Smooth muscle cell (in vitro differentiated cells): ENCODE measurements around the gene DPYSL3. TPM values are rescaled to one million over a fixed set of nuclear protein-coding genes. Genes with fewer than 3 reads are reported as not detected.

Source experiments
- DNase-seq: peaks from one replicate; lab custom pipeline; 2025; ENCODE audit not compliant: unreplicated experiment; lab: John Stamatoyannopoulos, UW
- H2AFZ ChIP-seq: fragments of 200-600 bp; sonication (generic); 2 replicates; pipeline ENCODE4 v1.6.0; 2016; ENCODE audit warnings: antibody characterized with exemption, low read depth, mild to moderate bottlenecking
- H3F3A ChIP-seq: fragments of 200-600 bp; sonication (generic); 2 replicates; pipeline ENCODE4 v1.6.0; 2017; ENCODE audit warnings: antibody characterized with exemption, low read depth
- H3K27ac ChIP-seq: fragments of 200-600 bp; sonication (generic); 2 replicates; pipeline ENCODE4 v1.5.1; 2016; ENCODE audit warnings: low read depth, mild to moderate bottlenecking
- H3K27me3 ChIP-seq: fragments of 200-600 bp; sonication (generic); 2 replicates; pipeline ENCODE4 v1.6.1; 2016; ENCODE audit warnings: low read depth, mild to moderate bottlenecking
- H3K36me3 ChIP-seq: fragments of 200-600 bp; sonication (generic); 2 replicates; pipeline ENCODE4 v1.5.1; 2016; ENCODE audit warnings: low read depth
- H3K4me1 ChIP-seq: fragments of 200-600 bp; sonication (generic); 2 replicates; pipeline ENCODE4 v1.5.1; 2016; ENCODE audit warnings: low read depth
- H3K4me2 ChIP-seq: fragments of 200-600 bp; sonication (generic); 2 replicates; pipeline ENCODE4 v1.6.0; 2016; ENCODE audit warnings: mild to moderate bottlenecking
- H3K4me3 ChIP-seq: fragments of 200-600 bp; sonication (generic); 2 replicates; pipeline ENCODE4 v1.5.1; 2016; ENCODE audit warnings: mild to moderate bottlenecking
- H3K79me2 ChIP-seq: fragments of 200-600 bp; sonication (generic); 2 replicates; pipeline ENCODE4 v1.6.0; 2016; ENCODE audit warnings: low read depth, mild to moderate bottlenecking
- H3K9ac ChIP-seq: fragments of 200-600 bp; sonication (generic); 2 replicates; pipeline ENCODE4 v1.6.0; 2016; ENCODE audit warnings: low read depth
- H3K9me3 ChIP-seq: fragments of 200-600 bp; sonication (generic); replicated peaks from 2 replicates; pipeline ENCODE4 v1.5.1; 2016; ENCODE audit warnings: low read depth
- H4K20me1 ChIP-seq: fragments of 200-600 bp; sonication (generic); 2 replicates; pipeline ENCODE4 v1.6.0; 2016; ENCODE audit warnings: low read depth
- WGBS: methylation state at CpG from one replicate; pipeline ENCODE4 v1.1.7; 2016; ENCODE audit warnings: low lambda C conversion rate; 5-methylcytosine and 5-hydroxymethylcytosine counted together
- polyA plus RNA-seq: library from polyadenylated mRNA; unstranded; fragments of >200 nt; fragmentation: Nextera tagmentation; extraction: Ambion mirVana; gene quantifications from 2 replicates; pipeline ENCODE4 v1.2.1, GENCODE V29; 2016
- total RNA-seq: library from RNA; depleted of rRNA; stranded (reverse); fragments of >200 nt; gene quantifications from 2 replicates; pipeline ENCODE4 v1.2.3, GENCODE V29; 2014
- TF ChIP-seq, protein P1 (sequence below): fragments of 200-600 bp; sonication (generic); IDR thresholded peaks from 2 replicates; pipeline ENCODE4 v1.5.1; 2017; ENCODE audit warnings: borderline replicate concordance, mild to moderate bottlenecking, antibody characterized with exemption; ENCODE audit not compliant: insufficient read depth, poor library complexity, severe bottlenecking

Gene DPYSL3
- total and polyA plus RNA-seq, 2 experiments from 2014 or later = 65.5 to 124 TPM

DNA sequence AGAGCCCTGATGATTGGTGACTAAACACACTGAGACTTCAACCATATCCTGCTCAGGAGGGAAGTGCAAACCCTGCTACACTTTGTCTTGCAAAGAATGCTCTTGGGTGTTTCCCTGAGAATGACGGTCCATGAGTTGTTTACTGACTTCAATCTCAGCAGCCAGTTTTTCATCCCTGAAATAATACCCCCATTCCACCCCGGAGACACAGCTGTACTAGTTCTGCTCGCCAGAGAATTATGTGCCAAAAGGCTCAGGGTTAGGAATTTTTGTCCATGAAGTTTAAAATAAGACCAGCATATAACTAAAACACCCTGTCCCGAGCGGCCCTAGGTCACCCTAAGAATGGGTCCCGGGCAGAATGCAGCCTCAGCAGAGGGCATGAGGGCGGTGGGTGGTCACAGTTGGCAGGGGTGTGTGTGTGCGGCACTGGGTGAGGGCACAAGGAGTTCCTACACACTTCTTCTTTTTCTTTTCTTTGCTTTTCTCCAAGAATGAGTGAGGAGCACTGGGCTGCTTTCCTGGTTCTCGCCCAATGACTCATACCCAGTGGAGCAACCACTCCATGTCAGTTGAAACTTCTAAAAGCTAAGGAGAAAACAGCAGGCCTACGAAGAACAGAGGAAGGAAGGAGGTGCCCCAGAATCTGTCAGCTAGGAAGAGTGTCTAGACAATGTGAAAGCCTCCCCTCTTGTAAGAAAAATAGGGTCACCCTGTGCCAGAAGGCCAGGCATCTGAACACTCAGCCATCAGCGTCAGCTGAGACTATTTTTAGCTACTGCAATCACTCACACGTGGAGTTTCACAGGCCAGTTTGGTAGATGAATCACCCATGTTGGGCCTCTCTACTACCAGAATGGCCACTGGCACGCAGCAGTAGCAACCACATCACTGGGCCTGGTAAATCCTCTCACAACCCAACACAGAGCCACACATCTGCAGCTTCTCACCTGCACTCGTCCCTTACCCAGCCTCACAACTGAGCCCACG is 105.9 kb downstream of the DPYSL3 start:
- Histone ChIP-seq H3K36me3 (no peaks in the 10 kb centered on the region), H3K4me1 (peaks cover 30% of the 10 kb centered on the region), H3K9me3 (no peaks in the 10 kb centered on the region), H3F3A (peaks cover 44% of the 10 kb centered on the region), H3K79me2 (no peaks in the 10 kb centered on the region), H3K4me3 (no peak overlapping the region), H4K20me1 (no peaks in the 10 kb centered on the region), H3K27me3 (no peaks in the 10 kb centered on the region), H3K27ac (peak overlapping the region; percentile 99), H3K9ac (peak overlapping the region; percentile 91), H2AFZ (no peak overlapping the region), H3K4me2 (peak overlapping the region; percentile 70)
- WGBS = 35% methylated on average over 15 of the region's 15 CpGs
- DNase-seq = peak; percentile 24
- TF ChIP-seq, protein P1, sequence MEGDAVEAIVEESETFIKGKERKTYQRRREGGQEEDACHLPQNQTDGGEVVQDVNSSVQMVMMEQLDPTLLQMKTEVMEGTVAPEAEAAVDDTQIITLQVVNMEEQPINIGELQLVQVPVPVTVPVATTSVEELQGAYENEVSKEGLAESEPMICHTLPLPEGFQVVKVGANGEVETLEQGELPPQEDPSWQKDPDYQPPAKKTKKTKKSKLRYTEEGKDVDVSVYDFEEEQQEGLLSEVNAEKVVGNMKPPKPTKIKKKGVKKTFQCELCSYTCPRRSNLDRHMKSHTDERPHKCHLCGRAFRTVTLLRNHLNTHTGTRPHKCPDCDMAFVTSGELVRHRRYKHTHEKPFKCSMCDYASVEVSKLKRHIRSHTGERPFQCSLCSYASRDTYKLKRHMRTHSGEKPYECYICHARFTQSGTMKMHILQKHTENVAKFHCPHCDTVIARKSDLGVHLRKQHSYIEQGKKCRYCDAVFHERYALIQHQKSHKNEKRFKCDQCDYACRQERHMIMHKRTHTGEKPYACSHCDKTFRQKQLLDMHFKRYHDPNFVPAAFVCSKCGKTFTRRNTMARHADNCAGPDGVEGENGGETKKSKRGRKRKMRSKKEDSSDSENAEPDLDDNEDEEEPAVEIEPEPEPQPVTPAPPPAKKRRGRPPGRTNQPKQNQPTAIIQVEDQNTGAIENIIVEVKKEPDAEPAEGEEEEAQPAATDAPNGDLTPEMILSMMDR = no peak

DNA sequence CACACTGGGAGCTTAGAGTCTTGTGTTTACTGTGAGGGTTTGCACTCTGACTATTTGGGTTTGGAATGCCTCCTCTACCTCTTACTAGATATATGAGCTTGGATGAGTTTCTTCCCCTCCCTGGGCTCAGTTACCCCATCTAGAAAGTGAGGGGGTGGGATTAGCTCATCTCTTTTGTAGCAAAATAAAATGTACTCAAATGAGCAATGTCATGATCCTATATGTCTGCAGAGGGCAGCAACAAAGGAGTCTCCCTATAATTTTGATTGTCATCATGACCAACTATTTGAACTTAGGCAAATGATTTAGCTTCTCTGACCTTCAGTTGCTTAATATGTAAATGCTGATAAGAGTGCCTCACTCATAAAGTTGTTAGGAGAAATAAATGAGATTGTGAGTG is 109.0 kb downstream of the DPYSL3 start:
- Histone ChIP-seq H3K9ac (peak overlapping the region; percentile 86), H3K36me3 (no peaks in the 10 kb centered on the region), H3K4me2 (peak overlapping the region; percentile 57), H3K27ac (peak overlapping the region; percentile 99), H3K4me3 (no peak overlapping the region), H3K4me1 (peaks cover 25% of the 10 kb centered on the region), H2AFZ (no peak overlapping the region), H3F3A (peaks cover 47% of the 10 kb centered on the region), H4K20me1 (no peaks in the 10 kb centered on the region), H3K9me3 (no peaks in the 10 kb centered on the region), H3K27me3 (no peaks in the 10 kb centered on the region), H3K79me2 (peaks cover 5% of the 10 kb centered on the region)
- TF ChIP-seq, protein P1 = no peak
- no peak for DNase-seq

DNA sequence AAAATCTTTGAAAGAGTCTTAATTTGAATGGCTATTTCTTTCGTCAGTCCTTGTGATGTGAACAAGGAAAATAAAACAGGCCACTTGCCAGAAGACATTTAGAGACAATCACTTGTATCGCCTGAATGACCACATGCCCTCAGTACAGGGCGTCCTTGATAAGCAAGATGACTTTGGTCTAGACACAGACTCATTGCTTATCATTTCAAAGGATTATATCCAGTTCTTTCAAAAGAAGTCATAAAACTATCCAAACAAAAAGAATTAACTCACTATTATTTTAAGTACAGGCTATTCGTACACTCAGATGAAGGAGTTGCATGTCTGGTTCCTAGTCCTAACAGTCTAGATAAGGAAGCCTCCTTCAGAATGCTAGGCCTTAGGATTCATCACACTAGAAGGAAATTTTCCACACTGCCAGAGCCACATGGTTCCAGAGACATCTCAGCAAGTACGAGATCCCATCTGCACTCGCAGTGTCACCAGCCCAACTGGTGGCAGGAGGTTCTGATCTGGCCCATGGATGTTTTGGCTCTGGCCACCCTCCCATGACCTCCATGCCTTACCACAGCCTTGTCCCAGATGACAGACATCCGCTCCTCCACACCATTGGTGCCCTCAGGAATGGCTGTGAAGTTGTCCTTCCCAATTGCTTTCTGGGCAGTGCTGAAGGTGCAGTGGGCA is 109.6 kb downstream of the DPYSL3 start:
- Histone ChIP-seq H3K79me2 (peaks cover 5% of the 10 kb centered on the region), H3K4me1 (peaks cover 25% of the 10 kb centered on the region), H3F3A (peaks cover 40% of the 10 kb centered on the region), H3K4me2 (peak overlapping the region; percentile 71), H3K4me3 (no peak overlapping the region), H2AFZ (no peak overlapping the region), H3K27me3 (no peaks in the 10 kb centered on the region), H3K36me3 (no peaks in the 10 kb centered on the region), H4K20me1 (no peaks in the 10 kb centered on the region), H3K9ac (peak overlapping the region; percentile 86), H3K9me3 (no peaks in the 10 kb centered on the region), H3K27ac (peak overlapping the region; percentile 99)
- WGBS = 22% methylated on average over 7 of the region's 7 CpGs
- DNase-seq = no peak
- TF ChIP-seq, protein P1 = no peak
